PC-9 (cell line): ENCODE results near the gene FCSK. TPM values are rescaled to one million over a fixed set of nuclear protein-coding genes. Genes with fewer than 3 reads are reported as not detected.
A peak's percentile ranks its signal among the peaks of the same experiment; 100 is the strongest.

Experiments
- BruUV-seq: library from RNA; stranded (reverse); fragments of 400-500 nt; replicated peaks from 2 replicates; lab custom pipeline; 2021; lab: Mats Ljungman, UMichigan
- CTCF ChIA-PET: fragments of 300-600 bp; sonication (Branson Sonifier 250); formaldehyde crosslinking; loops from one replicate; lab custom pipeline; 2022; ENCODE audit warnings: antibody characterized with exemption; lab: Charles Lee
- POLR2A ChIA-PET: fragments of 300-600 bp; sonication (Branson Sonifier 250); formaldehyde crosslinking; loops from one replicate; lab custom pipeline; 2022; ENCODE audit warnings: antibody characterized with exemption; ENCODE audit not compliant: unreplicated experiment; lab: Charles Lee
- DNase-seq, 2 experiments: peaks; one replicate each; pipeline versions ENCODE4 v3.0.0 to v3.0.0-alpha.2; 2015 to 2022; ENCODE audit warnings: mixed read lengths in 1 of 2
- H2AFZ ChIP-seq: fragments of 200-600 bp; sonication (generic); 2 replicates; pipeline ENCODE4 v1.8.1; 2017; ENCODE audit warnings: antibody characterized with exemption
- H3F3A ChIP-seq: fragments of 200-600 bp; sonication (generic); 2 replicates; pipeline ENCODE4 v1.8.1; 2017; ENCODE audit warnings: antibody characterized with exemption, mild to moderate bottlenecking, low read depth; ENCODE audit not compliant: insufficient read depth
- H3K27ac ChIP-seq: fragments of 200-600 bp; sonication (generic); 2 replicates; pipeline ENCODE4 v1.6.1; 2016; ENCODE audit warnings: mixed run types
- H3K27me3 ChIP-seq: fragments of 200-600 bp; sonication (generic); 2 replicates; pipeline ENCODE4 v1.6.1; 2016; ENCODE audit warnings: low read depth, mixed run types; ENCODE audit not compliant: insufficient read depth
- H3K36me3 ChIP-seq: fragments of 200-600 bp; sonication (generic); 2 replicates; pipeline ENCODE4 v1.6.1; 2016; ENCODE audit warnings: low read depth, mixed run types
- H3K4me1 ChIP-seq: fragments of 200-600 bp; sonication (generic); replicated peaks from 2 replicates; pipeline ENCODE4 v1.6.1; 2016; ENCODE audit warnings: mixed run types; ENCODE audit not compliant: insufficient read depth
- H3K4me2 ChIP-seq: fragments of 200-600 bp; sonication (generic); 2 replicates; pipeline ENCODE4 v1.6.1; 2017; ENCODE audit warnings: mixed run types
- H3K4me3 ChIP-seq: fragments of 200-600 bp; sonication (generic); 2 replicates; pipeline ENCODE4 v1.6.1; 2016; ENCODE audit warnings: mixed run types
- H3K79me2 ChIP-seq: fragments of 200-600 bp; sonication (generic); 2 replicates; pipeline ENCODE4 v1.6.1; 2017; ENCODE audit warnings: low read depth, mixed run types
- H3K9me2 ChIP-seq: fragments of 200-600 bp; sonication (generic); 2 replicates; pipeline ENCODE4 v1.8.1; 2017; ENCODE audit warnings: mild to moderate bottlenecking; ENCODE audit not compliant: insufficient read depth
- H3K9me3 ChIP-seq: fragments of 200-600 bp; sonication (generic); 2 replicates; pipeline ENCODE4 v1.8.1; 2016; ENCODE audit warnings: low read depth; ENCODE audit not compliant: insufficient read depth
- H4K20me1 ChIP-seq: fragments of 200-600 bp; sonication (generic); 2 replicates; pipeline ENCODE4 v1.8.1; 2017; ENCODE audit not compliant: insufficient read depth
- EZH2 ChIP-seq: fragments of 200-600 bp; sonication (generic); IDR thresholded peaks from 2 replicates; pipeline ENCODE4 v1.8.0; 2017; ENCODE audit warnings: antibody characterized with exemption, low read depth
- intact Hi-C: fragments of 100-400 bp; cut with micrococcal nuclease; formaldehyde crosslinking; loops from one replicate; pipeline ENCODE4 v1.10.0; 2022; ENCODE audit not compliant: unreplicated experiment
- total RNA-seq: library from RNA; stranded (reverse); gene quantifications from 2 replicates; pipeline ENCODE4 v1.2.3, GENCODE V29; 2021
- TF ChIP-seq, protein P1 (sequence below): fragments of 200-600 bp; sonication (generic); conservative IDR thresholded peaks from 2 replicates; pipeline ENCODE4 v1.6.1; 2017; ENCODE audit warnings: mixed run types, antibody characterized with exemption, mild to moderate bottlenecking, moderate library complexity

Gene FCSK
- total RNA-seq, 1 experiment from 2014 or later: 17.0 TPM

DNA sequence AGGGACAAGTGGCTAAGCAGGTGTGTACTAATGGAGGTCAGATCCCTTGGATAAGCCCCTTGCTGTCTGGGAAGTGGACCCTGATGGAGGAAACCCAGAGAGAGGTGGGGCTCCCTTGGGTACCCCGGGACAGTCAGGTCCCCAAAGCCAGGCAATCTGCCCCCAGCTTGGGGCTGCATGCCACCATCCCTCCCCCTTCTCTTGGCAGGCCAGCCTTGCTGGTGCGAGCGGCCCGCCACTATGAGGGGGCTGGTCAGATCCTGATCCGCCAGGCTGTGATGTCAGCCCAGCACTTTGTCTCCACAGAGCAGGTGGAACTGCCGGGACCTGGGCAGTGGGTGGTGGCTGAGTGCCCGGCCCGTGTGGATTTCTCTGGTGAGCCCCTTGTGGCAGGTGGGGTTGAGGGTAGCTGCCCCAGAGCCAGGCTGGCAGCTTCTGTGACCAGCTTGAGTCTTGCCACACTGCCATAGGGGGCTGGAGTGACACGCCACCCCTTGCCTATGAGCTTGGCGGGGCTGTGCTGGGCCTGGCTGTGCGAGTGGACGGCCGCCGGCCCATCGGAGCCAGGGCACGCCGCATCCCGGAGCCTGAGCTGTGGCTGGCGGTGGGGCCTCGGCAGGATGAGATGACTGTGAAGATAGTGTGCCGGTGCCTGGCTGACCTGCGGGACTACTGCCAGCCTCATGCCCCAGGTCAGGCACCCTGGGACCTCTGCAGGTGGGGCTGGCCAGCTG lies 20.1 kb downstream of the FCSK start:
- Histone ChIP-seq H4K20me1 (no peaks in the 10 kb centered on the region), H3K4me3 (no peak overlapping the region), H3K27ac (no peak overlapping the region), H3K9me3 (no peaks in the 10 kb centered on the region), H3K36me3 (no peaks in the 10 kb centered on the region), H2AFZ (no peak overlapping the region), H3K4me2 (no peak overlapping the region), H3K4me1 (peaks cover 30% of the 10 kb centered on the region), H3K27me3 (no peaks in the 10 kb centered on the region), H3K9me2 (no peaks in the 10 kb centered on the region), H3K79me2 (no peaks in the 10 kb centered on the region), H3F3A (peaks cover 17% of the 10 kb centered on the region)
- ChIA-PET CTCF (no interaction called here), POLR2A (no interaction called here)
- BruUV-seq: no TSS peak
- intact Hi-C loops: loop anchor here (5.0 kb wide), 1 partner anchor 77 kb away; no protein-coding TSS in a partner anchor
- DNase-seq: no peak
- TF ChIP-seq, protein P1, sequence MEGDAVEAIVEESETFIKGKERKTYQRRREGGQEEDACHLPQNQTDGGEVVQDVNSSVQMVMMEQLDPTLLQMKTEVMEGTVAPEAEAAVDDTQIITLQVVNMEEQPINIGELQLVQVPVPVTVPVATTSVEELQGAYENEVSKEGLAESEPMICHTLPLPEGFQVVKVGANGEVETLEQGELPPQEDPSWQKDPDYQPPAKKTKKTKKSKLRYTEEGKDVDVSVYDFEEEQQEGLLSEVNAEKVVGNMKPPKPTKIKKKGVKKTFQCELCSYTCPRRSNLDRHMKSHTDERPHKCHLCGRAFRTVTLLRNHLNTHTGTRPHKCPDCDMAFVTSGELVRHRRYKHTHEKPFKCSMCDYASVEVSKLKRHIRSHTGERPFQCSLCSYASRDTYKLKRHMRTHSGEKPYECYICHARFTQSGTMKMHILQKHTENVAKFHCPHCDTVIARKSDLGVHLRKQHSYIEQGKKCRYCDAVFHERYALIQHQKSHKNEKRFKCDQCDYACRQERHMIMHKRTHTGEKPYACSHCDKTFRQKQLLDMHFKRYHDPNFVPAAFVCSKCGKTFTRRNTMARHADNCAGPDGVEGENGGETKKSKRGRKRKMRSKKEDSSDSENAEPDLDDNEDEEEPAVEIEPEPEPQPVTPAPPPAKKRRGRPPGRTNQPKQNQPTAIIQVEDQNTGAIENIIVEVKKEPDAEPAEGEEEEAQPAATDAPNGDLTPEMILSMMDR: no peak
- no peak for TF ChIP-seq EZH2

DNA sequence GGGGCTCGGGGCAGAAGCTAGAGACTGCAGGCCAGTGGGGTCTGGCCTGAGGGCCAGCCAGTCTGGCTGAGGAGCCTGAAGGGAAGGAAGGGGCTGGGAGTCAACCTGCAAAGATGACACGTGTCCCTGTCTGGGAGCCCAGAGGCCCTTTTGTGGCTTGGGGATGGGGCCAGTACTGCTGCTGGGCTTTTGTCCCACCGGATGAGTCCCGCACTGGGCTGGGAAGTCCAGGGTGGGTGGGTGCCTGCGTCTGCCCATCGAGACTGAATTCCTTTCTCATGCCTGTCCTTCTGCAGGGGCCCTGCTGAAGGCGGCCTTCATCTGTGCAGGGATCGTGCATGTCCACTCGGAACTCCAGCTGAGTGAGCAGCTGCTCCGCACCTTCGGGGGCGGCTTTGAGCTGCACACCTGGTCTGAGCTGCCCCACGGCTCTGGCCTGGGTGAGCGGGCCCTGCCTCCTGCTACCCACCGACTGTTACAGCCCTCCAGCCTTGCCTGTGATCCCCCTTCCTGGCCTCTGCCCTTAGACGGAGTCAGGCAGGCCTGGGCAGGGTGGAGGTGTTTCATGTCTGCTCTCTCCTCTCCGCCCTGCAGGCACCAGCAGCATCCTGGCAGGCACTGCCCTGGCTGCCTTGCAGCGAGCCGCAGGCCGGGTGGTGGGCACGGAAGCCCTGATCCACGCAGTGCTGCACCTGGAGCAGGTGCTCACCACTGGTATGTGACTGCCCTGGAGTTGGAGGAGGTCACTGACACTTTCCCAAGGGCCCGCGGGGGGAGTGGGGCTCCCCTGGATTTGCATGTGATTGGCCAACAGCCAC lies 20.9 kb downstream of the FCSK start:
- 0 out of 2 replicates have a peak, but pooled peaks cover 3% of the 10 kb centered on the region for H3K36me3 ChIP-seq
- intact Hi-C loops: no loop called here
- H3K4me3 ChIP-seq: no peak overlapping the region
- BruUV-seq: no TSS peak
- H3K4me1 ChIP-seq: peaks cover 30% of the 10 kb centered on the region
- H3F3A ChIP-seq: peaks cover 17% of the 10 kb centered on the region
- no peaks in the 10 kb centered on the region for H3K27me3 ChIP-seq
- no peak for TF ChIP-seq EZH2
- H3K79me2 ChIP-seq: no peaks in the 10 kb centered on the region
- no peak overlapping the region for H3K4me2 ChIP-seq
- ChIA-PET POLR2A (no interaction called here), CTCF (no interaction called here)
- no peaks in the 10 kb centered on the region for H3K9me2 ChIP-seq
- no peaks in the 10 kb centered on the region for H3K9me3 ChIP-seq
- no peak overlapping the region for H2AFZ ChIP-seq
- H3K27ac ChIP-seq: peak overlapping the region; percentile 40; the same call in 1 of the 2 replicates
- H4K20me1 ChIP-seq: no peaks in the 10 kb centered on the region
- peak in 1 of 2 experiments; percentile 15 for DNase-seq

GRCh38 chr16:70476272-70477020 lies 22.1 kb downstream of the FCSK start:
- H3K9me3 ChIP-seq: no peaks in the 10 kb centered on the region
- TF ChIP-seq, protein P1: no peak
- no peak for TF ChIP-seq EZH2
- H3K27me3 ChIP-seq: no peaks in the 10 kb centered on the region
- H3K79me2 ChIP-seq: no peaks in the 10 kb centered on the region
- POLR2A ChIA-PET: no interaction called here
- intact Hi-C loops: loop anchor here (1.0 kb wide), 2 partner anchors 46 to 95 kb away; no protein-coding TSS in a partner anchor
- no peak overlapping the region for H3K4me3 ChIP-seq
- BruUV-seq: TSS peak; percentile 21
- peak; percentile 73 to 76 for DNase-seq
- H3K4me1 ChIP-seq: peaks cover 30% of the 10 kb centered on the region
- peaks cover 17% of the 10 kb centered on the region for H3F3A ChIP-seq
- H3K4me2 ChIP-seq: peak overlapping the region; percentile 58
- no peaks in the 10 kb centered on the region for H4K20me1 ChIP-seq
- H3K27ac ChIP-seq: peak overlapping the region; percentile 40
- CTCF ChIA-PET: interaction anchor here (0.6 to 1.3 kb wide), 2 partner anchors 48 to 71 kb away, joined by 3 to 6 read pairs; no protein-coding TSS in a partner anchor
- H3K36me3 ChIP-seq: 0 out of 2 replicates have a peak, but pooled peaks cover 4% of the 10 kb centered on the region
- no peaks in the 10 kb centered on the region for H3K9me2 ChIP-seq
- H2AFZ ChIP-seq: no peak overlapping the region
